RPMI8226 (cell line): Measurements from ENCODE around the gene TOMT.
"Not testable (repeated sequence)": the region's sequence is repeated elsewhere in the genome, so short reads cannot be mapped to it uniquely, and the experiment has no call there.

Source experiments
- DNase-seq: peaks from one replicate; pipeline ENCODE4 v3.0.0-alpha.2; 2015

Gene TOMT

GRCh38 chr11:72127923-72128322, 22.2 kb downstream of the TOMT start:
- no peak for DNase-seq

GRCh38 chr11:72129381-72129780, 23.7 kb downstream of the TOMT start:
- no peak for DNase-seq

DNA sequence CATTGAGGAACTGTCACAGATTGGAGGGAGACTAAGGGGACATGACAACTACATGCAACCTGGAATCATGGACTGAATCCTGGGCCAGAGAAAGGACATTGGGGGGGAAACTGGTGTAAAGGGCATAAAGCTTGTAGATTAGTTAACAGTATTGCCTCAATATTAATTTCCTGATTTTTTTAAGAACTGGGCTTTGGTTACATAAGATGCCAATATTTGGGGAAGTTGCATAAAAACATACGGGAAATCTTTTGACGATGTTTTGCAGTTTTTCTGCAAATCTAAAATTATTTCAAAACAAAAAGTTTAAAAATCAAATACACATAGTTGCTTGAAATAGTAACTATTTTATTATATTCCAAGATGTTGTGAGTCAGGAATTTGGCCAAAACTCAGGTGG, 26.9 kb downstream of the TOMT start:
- DNase-seq = no peak

GRCh38 chr11:72135473-72135872, 29.7 kb downstream of the TOMT start, which contains the start of gene FOLR3:
FOLR3 (plus strand) TSS chr11:72135725; CDS start chr11:72135953, 228 bp downstream.
- not testable (repeated sequence) for DNase-seq

- DNase-seq = no peak
These were observed 30.4 kb downstream of the TOMT start for GRCh38 chr11:72135891-72136683.

DNA sequence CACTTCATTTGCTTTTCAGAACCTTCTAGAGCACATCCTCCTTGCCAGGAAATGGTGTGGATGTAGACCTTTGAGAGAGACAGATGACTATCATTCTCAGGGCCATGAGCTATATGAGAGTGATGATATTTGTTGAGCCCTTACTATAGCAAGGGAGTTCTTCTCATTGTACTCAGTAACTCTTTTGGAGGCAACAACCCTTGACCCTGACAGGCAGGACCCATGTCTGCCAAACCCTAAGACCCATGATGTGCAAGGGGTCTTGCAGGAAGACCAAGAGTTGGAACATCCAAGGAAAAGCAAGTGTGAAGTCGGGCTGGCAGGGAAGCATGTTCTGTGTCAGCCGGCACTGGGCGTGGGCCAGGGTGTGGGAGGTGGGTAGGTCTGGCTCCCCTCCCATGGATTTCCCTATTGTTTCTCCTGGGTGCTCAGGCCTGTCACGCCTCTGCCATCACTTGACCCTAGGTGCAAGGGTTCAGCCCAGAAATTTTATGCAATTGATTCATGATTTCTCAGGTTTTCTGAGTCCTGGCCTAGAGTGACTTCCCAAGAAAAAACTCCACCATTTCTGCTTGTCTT, 31.0 kb downstream of the TOMT start:
- no peak for DNase-seq

GRCh38 chr11:72138821-72139390, 33.2 kb downstream of the TOMT start:
- no peak for DNase-seq

DNA sequence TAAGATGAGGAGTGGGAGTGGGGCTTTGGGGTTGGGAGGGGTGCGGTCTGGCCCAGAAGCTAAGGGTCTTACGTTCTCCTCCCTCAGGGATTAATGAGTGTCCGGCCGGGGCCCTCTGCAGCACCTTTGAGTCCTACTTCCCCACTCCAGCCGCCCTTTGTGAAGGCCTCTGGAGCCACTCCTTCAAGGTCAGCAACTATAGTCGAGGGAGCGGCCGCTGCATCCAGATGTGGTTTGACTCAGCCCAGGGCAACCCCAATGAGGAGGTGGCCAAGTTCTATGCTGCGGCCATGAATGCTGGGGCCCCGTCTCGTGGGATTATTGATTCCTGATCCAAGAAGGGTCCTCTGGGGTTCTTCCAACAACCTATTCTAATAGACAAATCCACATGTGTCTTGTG, 33.8 kb downstream of the TOMT start:
- DNase-seq = no peak

- no peak for DNase-seq
These were observed 34.9 kb downstream of the TOMT start for GRCh38 chr11:72140661-72141060.

DNA sequence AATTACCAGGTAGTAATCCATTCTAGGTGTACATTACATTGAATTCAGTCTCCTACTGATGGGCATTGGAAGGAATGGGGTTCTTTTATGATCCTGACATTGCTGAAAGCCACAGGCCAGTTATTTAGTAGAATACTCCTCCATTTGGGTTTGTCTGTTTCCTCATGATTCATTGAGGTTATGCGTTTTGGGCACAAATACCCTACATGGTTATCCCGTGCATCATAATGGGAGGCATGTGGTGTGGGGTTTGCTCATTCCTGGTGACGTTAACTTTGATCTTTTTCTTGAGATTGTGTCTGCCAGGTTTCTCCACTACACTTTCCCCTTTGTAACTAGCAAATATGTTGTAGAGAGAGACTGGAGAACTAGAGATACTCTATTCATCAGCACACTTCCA, 35.3 kb downstream of the TOMT start:
- DNase-seq = no peak

- not testable (repeated sequence) for DNase-seq
These were observed 36.4 kb downstream of the TOMT start for GRCh38 chr11:72142086-72142485.

DNA sequence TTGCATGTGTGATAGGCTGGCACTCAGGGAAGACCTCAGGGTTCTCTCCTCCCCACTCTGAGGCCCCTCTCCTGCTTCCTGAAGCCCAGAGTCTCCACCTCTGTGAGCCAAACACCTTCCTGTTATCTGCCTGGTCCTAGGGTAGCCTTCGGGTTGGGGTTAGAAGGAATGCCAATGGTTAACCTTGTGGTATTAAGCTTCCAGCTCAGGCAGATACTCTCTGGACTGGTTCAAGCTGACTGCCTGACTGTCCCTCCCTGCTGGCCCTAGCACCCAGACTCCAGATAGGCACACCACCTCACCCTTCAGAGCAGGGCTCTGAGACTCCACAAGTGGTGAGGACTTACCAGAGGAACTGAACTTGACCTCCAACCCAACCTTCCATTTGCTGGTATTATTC, 36.8 kb downstream of the TOMT start:
- DNase-seq = not testable (repeated sequence)

DNA sequence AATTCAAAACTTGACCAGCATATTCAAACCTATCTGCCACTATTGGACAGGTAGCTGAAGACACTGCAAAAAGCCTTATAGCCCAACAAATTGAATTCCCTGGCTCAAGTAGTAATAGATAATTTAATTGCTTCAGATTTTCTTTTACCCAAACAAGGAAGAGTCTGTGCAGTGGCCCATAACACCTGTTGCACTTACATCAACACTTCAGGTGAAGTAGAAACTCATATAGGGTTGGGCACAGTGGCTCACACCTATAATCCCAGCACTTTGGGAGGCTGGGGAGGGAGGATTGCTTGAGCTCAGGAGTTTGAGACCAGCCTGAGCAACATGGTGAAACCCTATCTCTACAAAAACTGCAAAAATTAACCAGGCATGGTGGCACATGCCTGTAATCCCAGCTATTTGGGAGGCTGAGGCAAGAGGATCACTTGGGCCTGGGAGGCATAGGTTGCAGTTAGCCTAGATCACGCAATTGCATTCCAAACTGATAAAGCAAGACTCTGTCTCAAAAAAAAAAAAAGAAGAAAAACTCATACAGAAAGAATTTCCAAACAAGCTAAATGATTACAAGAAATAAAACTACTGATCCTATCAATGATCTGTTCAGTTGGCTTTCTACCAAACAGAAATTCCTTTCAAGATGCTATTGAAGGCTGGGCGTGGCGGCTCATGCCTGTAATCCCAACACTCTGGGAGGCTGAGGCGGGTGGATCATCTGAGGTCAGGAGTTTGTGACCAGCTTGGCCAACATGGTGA, 39.3 kb downstream of the TOMT start:
- DNase-seq = no peak

DNA sequence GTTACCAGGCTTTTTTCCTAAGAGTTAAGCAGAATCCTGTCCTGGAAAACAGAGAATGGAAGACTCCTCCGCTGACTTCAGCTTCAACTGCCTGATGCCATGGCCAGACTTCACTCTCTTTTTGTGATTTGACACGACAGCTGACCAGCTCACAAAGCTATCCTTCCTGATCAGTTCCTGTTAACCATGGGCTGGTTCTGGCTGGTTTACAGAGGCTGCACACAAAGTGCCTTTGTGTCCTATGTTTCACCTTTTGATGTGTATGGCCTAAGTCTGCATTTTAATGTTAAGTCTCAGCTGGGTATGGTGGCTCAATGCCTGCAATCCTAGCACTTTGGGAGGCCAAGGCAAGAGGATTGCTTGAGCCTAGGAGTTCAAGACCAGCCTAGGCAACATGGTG, 40.9 kb downstream of the TOMT start:
- DNase-seq = no peak

- DNase-seq = no peak
These were observed 45.2 kb downstream of the TOMT start for GRCh38 chr11:72150882-72151281.

- not testable (repeated sequence) for DNase-seq
These were observed 48.1 kb downstream of the TOMT start for GRCh38 chr11:72153874-72154273.

- DNase-seq = no peak
These were observed 49.1 kb downstream of the TOMT start for GRCh38 chr11:72154816-72155215.

GRCh38 chr11:72155751-72156150, 50.0 kb downstream of the TOMT start:
- no peak for DNase-seq

DNA sequence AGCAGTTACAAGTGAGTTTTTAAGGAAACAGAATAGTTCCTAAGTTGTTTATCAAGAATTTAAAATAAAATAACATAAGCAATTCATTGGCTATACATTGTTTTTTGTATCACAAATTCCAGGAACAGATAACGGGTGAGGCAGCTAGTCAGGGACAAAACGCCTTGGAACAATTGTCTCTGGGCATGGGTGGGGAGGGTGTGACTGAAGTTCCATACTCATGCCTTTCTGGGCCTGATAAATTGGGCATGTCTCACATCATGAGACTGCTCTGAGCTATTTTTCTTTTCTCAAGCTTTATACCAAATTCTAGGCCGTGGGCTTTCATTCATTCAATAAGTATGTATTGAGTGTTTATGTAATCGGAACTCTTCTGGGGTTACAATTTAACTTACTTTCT, 51.4 kb downstream of the TOMT start:
- DNase-seq = no peak
